Osteoblast (primary cell): ENCODE measurements around the gene ISM1. TPM values are rescaled to one million over a fixed set of nuclear protein-coding genes. Genes with fewer than 3 reads are reported as not detected.

ENCODE experiments used
- DNase-seq: peaks from one replicate; pipeline ENCODE4 v3.0.0; 2011; ENCODE audit warnings: low spot score, mixed read lengths; ENCODE audit not compliant: insufficient read length; ENCODE audit errors: missing footprints
- H2AFZ ChIP-seq: 2 replicates; pipeline ENCODE4 v1.6.0; 2011; ENCODE audit warnings: mild to moderate bottlenecking, low read length
- H3K27ac ChIP-seq: 2 replicates; pipeline ENCODE4 v1.5.1; 2011; ENCODE audit warnings: mild to moderate bottlenecking, low read depth, low read length, moderate library complexity
- H3K27me3 ChIP-seq: 2 replicates; pipeline ENCODE4 v1.6.0; 2012; ENCODE audit warnings: mild to moderate bottlenecking, control low read depth, inconsistent platforms, low read length, moderate library complexity; ENCODE audit not compliant: insufficient read depth
- H3K36me3 ChIP-seq: 2 replicates; pipeline ENCODE4 v1.5.1; 2011; ENCODE audit warnings: mild to moderate bottlenecking, low read length, control low read depth, moderate library complexity; ENCODE audit not compliant: insufficient read depth
- H3K4me1 ChIP-seq: 2 replicates; pipeline ENCODE4 v1.5.1; 2011; ENCODE audit warnings: mild to moderate bottlenecking, low read length, control low read depth, moderate library complexity; ENCODE audit not compliant: insufficient read depth
- H3K4me2 ChIP-seq: 2 replicates; pipeline ENCODE4 v1.6.0; 2011; ENCODE audit warnings: mild to moderate bottlenecking, low read length; ENCODE audit not compliant: insufficient read depth
- H3K4me3 ChIP-seq: fragments of 200-600 bp; sonication (generic); 3 replicates; pipeline ENCODE4 v1.5.1; 2012; ENCODE audit warnings: mild to moderate bottlenecking, low read length, inconsistent platforms; ENCODE audit not compliant: insufficient read depth
- H3K79me2 ChIP-seq: 2 replicates; pipeline ENCODE4 v1.6.0; 2012; ENCODE audit warnings: mild to moderate bottlenecking, low read length, control low read depth, inconsistent platforms; ENCODE audit not compliant: insufficient read depth
- H3K9me3 ChIP-seq: 2 replicates; pipeline ENCODE4 v1.5.1; 2011; ENCODE audit warnings: low read depth, low read length, control low read depth
- H4K20me1 ChIP-seq: 2 replicates; pipeline ENCODE4 v1.6.0; 2012; ENCODE audit warnings: mild to moderate bottlenecking, low read length, control low read depth; ENCODE audit not compliant: insufficient read depth
- total RNA-seq: library from RNA; depleted of rRNA; stranded (reverse); fragments of >200 nt; gene quantifications from 2 replicates; pipeline ENCODE4 v1.2.3, GENCODE V29; 2012
- TF ChIP-seq, protein P1 (sequence below): IDR thresholded peaks from 2 replicates; pipeline ENCODE4 v1.5.1; 2011; ENCODE audit warnings: mild to moderate bottlenecking, low read depth, low read length, moderate library complexity; ENCODE audit errors: extremely low read depth

ISM1 gene
- total RNA-seq, 1 donor = 4.0 TPM

DNA sequence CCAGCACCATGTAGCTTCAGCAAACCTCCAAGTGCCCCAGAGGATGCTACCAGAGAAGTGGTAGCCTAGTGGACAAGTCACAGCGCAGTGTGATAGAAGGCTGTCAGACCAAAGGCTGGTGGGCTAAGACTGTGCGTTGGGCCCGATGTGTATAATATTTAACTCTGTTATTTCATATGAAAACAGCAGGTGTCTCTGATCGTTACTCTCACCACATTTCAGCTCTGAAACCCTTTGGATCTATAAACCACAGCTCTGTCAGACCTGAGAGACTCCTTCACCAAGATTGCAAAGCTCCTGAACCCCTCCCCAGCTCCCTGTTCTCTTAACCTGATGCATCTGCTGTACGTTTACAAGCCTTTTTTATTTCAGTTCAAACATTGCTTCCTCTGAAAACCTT lies 43.8 kb downstream of the ISM1 start:
- peaks cover 2% of the 10 kb centered on the region for H3K4me1 ChIP-seq
- TF ChIP-seq, protein P1, sequence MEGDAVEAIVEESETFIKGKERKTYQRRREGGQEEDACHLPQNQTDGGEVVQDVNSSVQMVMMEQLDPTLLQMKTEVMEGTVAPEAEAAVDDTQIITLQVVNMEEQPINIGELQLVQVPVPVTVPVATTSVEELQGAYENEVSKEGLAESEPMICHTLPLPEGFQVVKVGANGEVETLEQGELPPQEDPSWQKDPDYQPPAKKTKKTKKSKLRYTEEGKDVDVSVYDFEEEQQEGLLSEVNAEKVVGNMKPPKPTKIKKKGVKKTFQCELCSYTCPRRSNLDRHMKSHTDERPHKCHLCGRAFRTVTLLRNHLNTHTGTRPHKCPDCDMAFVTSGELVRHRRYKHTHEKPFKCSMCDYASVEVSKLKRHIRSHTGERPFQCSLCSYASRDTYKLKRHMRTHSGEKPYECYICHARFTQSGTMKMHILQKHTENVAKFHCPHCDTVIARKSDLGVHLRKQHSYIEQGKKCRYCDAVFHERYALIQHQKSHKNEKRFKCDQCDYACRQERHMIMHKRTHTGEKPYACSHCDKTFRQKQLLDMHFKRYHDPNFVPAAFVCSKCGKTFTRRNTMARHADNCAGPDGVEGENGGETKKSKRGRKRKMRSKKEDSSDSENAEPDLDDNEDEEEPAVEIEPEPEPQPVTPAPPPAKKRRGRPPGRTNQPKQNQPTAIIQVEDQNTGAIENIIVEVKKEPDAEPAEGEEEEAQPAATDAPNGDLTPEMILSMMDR = no peak
- H3K4me3 ChIP-seq = no peak overlapping the region
- no peaks in the 10 kb centered on the region for H3K9me3 ChIP-seq
- peaks cover 5% of the 10 kb centered on the region for H3K27me3 ChIP-seq
- no peak overlapping the region for H2AFZ ChIP-seq
- H3K36me3 ChIP-seq = no peaks in the 10 kb centered on the region
- H4K20me1 ChIP-seq = no peaks in the 10 kb centered on the region
- no peak overlapping the region for H3K4me2 ChIP-seq
- DNase-seq = no peak
- no peaks in the 10 kb centered on the region for H3K79me2 ChIP-seq
- no peak overlapping the region for H3K27ac ChIP-seq

GRCh38 chr20:13265941-13266340 lies 44.9 kb downstream of the ISM1 start:
- no peaks in the 10 kb centered on the region for H4K20me1 ChIP-seq
- H3K9me3 ChIP-seq = no peaks in the 10 kb centered on the region
- no peak overlapping the region for H2AFZ ChIP-seq
- peaks cover 5% of the 10 kb centered on the region for H3K27me3 ChIP-seq
- DNase-seq = no peak
- H3K79me2 ChIP-seq = no peaks in the 10 kb centered on the region
- no peak overlapping the region for H3K4me2 ChIP-seq
- no peak overlapping the region for H3K4me3 ChIP-seq
- TF ChIP-seq, protein P1 = no peak
- no peak overlapping the region for H3K27ac ChIP-seq
- peaks cover 2% of the 10 kb centered on the region for H3K4me1 ChIP-seq
- no peaks in the 10 kb centered on the region for H3K36me3 ChIP-seq

DNA sequence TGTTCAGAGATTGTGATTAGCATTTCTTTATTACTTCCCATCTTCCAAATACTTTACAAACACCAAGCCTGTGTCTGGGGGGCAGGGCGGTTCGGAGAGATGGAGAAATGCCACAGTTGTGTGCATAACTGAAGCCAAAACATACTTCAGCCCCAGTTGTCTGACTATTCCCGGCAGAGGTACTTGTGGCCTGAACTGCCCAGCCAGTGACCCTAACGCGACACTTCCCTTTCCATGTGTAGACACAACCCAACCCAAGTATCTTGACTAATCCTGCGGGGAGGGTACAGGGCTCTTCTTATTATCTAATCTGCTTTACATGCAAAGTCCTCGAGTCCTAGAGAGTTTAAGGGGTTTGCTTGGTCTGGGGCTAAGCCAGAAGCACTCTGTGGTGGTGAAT lies 46.2 kb downstream of the ISM1 start:
- DNase-seq = no peak
- no peak overlapping the region for H2AFZ ChIP-seq
- H3K4me2 ChIP-seq = no peak overlapping the region
- TF ChIP-seq, protein P1 = no peak
- no peaks in the 10 kb centered on the region for H3K36me3 ChIP-seq
- no peak overlapping the region for H3K27ac ChIP-seq
- H3K27me3 ChIP-seq = peaks cover 5% of the 10 kb centered on the region
- no peak overlapping the region for H3K4me3 ChIP-seq
- peaks cover 2% of the 10 kb centered on the region for H3K4me1 ChIP-seq
- no peaks in the 10 kb centered on the region for H3K79me2 ChIP-seq
- H4K20me1 ChIP-seq = no peaks in the 10 kb centered on the region
- H3K9me3 ChIP-seq = no peaks in the 10 kb centered on the region

- TF ChIP-seq, protein P1 = no peak
- DNase-seq = no peak
- no peaks in the 10 kb centered on the region for H4K20me1 ChIP-seq
- no peak overlapping the region for H2AFZ ChIP-seq
- no peak overlapping the region for H3K4me2 ChIP-seq
- H3K4me3 ChIP-seq = no peak overlapping the region
- H3K79me2 ChIP-seq = no peaks in the 10 kb centered on the region
- no peaks in the 10 kb centered on the region for H3K36me3 ChIP-seq
- H3K27me3 ChIP-seq = peaks cover 5% of the 10 kb centered on the region
- no peak overlapping the region for H3K27ac ChIP-seq
- H3K9me3 ChIP-seq = no peaks in the 10 kb centered on the region
- no peaks in the 10 kb centered on the region for H3K4me1 ChIP-seq
Observed at GRCh38 chr20:13268953-13269352, 47.9 kb downstream of the ISM1 start.
